HUES6 (cell line): ENCODE data around the gene MRPS6.

Source experiments
- H3K27ac ChIP-seq: 2 replicates; pipeline ENCODE4 v1.7.0; 2013; ENCODE audit warnings: low read depth, mild to moderate bottlenecking, low read length, inconsistent platforms
- H3K27me3 ChIP-seq: 2 replicates; pipeline ENCODE4 v1.6.1; 2013; ENCODE audit warnings: low read length; ENCODE audit not compliant: control insufficient read depth, insufficient read depth
- H3K36me3 ChIP-seq: 2 replicates; pipeline ENCODE4 v1.6.1; 2013; ENCODE audit warnings: low read length; ENCODE audit not compliant: control insufficient read depth, insufficient read depth
- H3K4me1 ChIP-seq: 2 replicates; pipeline ENCODE4 v1.6.1; 2013; ENCODE audit warnings: low read length; ENCODE audit not compliant: control insufficient read depth, insufficient read depth
- H3K4me3 ChIP-seq: 2 replicates; pipeline ENCODE4 v1.5.1; 2013; ENCODE audit warnings: low read depth, low read length
- H3K9ac ChIP-seq: one replicate; pipeline ENCODE4 v1.6.1; 2013; ENCODE audit warnings: mild to moderate bottlenecking, low read length
- H3K9me3 ChIP-seq: 2 replicates; pipeline ENCODE4 v1.6.1; 2013; ENCODE audit warnings: low read depth, low read length; ENCODE audit not compliant: control insufficient read depth, insufficient read depth

Gene MRPS6

DNA sequence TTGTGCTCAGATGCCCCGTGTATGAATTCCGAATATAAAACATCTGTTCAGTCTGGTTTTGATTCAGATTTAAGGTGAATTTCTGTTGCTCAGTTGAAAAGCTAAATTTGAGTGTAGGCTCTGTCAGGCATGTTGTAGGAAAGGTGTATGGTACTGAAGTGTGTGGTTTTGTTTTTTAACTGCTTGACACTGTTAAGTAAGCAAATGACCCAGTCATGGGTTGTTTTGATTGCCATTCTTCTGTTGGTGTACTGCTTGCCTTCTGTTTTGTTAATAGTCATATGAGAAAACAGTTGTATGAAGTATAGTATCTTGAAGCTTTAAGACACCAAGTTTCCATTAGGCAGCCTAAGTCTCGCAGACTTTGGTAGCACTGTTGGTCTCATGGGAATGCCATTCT lies 10.0 kb downstream of the MRPS6 start:
- Histone ChIP-seq H3K9me3 (no peaks in the 10 kb centered on the region), H3K27ac (no peak overlapping the region), H3K36me3 (peaks cover 15% of the 10 kb centered on the region; the same call in 1 of the 2 replicates), H3K4me1 (peaks cover 27% of the 10 kb centered on the region), H3K4me3 (no peak overlapping the region), H3K27me3 (no peaks in the 10 kb centered on the region), H3K9ac (no peak overlapping the region)

DNA sequence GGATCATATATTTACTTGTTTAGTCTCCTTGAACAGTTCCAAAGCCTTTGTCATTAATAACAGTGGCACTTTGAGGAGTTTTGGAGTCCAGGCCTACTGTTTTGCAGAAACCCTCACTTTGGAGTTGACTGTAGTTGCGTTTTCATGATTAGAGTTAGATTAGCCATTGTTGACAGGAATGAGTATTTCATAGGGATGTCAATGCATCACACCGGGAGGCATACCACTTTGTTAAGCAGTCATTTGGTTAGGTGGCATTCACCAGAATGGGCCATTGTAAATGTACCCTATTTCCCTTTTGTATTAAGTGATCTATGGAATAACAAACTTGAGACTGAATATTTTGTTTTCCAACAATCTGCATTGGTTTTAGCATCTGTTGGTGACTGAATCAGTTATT lies 11.8 kb downstream of the MRPS6 start:
- Histone ChIP-seq H3K36me3 (peaks cover 6% of the 10 kb centered on the region; the same call in 1 of the 2 replicates), H3K27ac (no peak overlapping the region), H3K4me3 (no peak overlapping the region), H3K4me1 (peaks cover 27% of the 10 kb centered on the region), H3K27me3 (no peaks in the 10 kb centered on the region), H3K9me3 (no peaks in the 10 kb centered on the region), H3K9ac (no peak overlapping the region)

DNA sequence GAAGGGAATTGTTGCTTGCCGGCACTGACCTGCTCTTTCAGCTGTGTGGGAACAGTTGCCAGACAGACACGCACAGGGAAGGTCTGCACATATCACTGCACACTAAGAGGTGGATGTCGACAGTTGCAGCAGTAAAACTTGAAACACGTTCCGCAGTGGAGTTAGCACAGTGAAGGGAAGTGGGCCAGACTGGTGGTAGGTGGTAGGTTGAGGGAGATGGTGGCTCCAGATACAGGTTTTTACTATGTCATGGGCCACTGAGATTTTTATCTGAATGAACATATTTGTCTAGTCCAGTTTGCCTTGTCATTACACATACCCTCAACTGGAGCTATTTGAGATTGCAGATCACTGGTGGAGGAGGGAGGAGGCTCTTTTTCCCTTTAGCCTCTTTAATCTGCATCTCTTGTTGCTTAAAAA lies 13.5 kb downstream of the MRPS6 start:
- no peak overlapping the region for H3K9ac ChIP-seq
- H3K4me1 ChIP-seq, result peaks cover 24% of the 10 kb centered on the region
- peaks cover 4% of the 10 kb centered on the region; the same call in 1 of the 2 replicates for H3K36me3 ChIP-seq
- H3K27me3 ChIP-seq, result no peaks in the 10 kb centered on the region
- H3K4me3 ChIP-seq, result no peak overlapping the region
- H3K27ac ChIP-seq, result no peak overlapping the region
- no peaks in the 10 kb centered on the region for H3K9me3 ChIP-seq

GRCh38 chr21:34088752-34089151 lies 15.4 kb downstream of the MRPS6 start:
- no peaks in the 10 kb centered on the region; the same call in 1 of the 2 replicates for H3K36me3 ChIP-seq
- H3K4me3 ChIP-seq, result no peak overlapping the region
- no peaks in the 10 kb centered on the region for H3K9me3 ChIP-seq
- H3K4me1 ChIP-seq, result peaks cover 30% of the 10 kb centered on the region
- no peak overlapping the region for H3K9ac ChIP-seq
- no peaks in the 10 kb centered on the region for H3K27me3 ChIP-seq
- H3K27ac ChIP-seq, result no peak overlapping the region

GRCh38 chr21:34091032-34091431 lies 17.7 kb downstream of the MRPS6 start:
- Histone ChIP-seq H3K36me3 (peaks cover 15% of the 10 kb centered on the region), H3K27ac (no peak overlapping the region), H3K9ac (no peak overlapping the region), H3K4me1 (peaks cover 12% of the 10 kb centered on the region), H3K9me3 (no peaks in the 10 kb centered on the region), H3K4me3 (no peak overlapping the region), H3K27me3 (no peaks in the 10 kb centered on the region)

DNA sequence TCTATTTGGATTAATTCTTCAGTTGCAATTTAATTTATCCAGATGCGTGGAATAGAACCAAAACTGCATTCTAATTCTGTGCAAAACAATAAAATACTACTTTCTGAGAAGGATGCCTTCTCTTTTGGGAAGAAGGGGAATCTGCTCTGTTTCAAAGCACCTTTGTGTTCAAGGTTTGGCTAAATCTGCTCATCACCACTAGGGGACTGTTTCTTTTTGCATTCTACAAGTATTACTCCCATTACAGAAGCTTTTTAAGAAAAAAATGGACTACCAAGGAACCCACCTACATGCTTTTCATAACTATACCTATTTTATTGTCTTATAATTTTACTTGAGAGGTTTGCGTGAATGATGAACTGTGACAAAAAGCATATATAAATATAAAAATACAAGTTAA lies 18.2 kb downstream of the MRPS6 start:
- peaks cover 20% of the 10 kb centered on the region for H3K36me3 ChIP-seq
- H3K27ac ChIP-seq, result no peak overlapping the region
- no peaks in the 10 kb centered on the region for H3K27me3 ChIP-seq
- H3K9ac ChIP-seq, result no peak overlapping the region
- no peaks in the 10 kb centered on the region for H3K9me3 ChIP-seq
- peaks cover 10% of the 10 kb centered on the region for H3K4me1 ChIP-seq
- H3K4me3 ChIP-seq, result no peak overlapping the region

DNA sequence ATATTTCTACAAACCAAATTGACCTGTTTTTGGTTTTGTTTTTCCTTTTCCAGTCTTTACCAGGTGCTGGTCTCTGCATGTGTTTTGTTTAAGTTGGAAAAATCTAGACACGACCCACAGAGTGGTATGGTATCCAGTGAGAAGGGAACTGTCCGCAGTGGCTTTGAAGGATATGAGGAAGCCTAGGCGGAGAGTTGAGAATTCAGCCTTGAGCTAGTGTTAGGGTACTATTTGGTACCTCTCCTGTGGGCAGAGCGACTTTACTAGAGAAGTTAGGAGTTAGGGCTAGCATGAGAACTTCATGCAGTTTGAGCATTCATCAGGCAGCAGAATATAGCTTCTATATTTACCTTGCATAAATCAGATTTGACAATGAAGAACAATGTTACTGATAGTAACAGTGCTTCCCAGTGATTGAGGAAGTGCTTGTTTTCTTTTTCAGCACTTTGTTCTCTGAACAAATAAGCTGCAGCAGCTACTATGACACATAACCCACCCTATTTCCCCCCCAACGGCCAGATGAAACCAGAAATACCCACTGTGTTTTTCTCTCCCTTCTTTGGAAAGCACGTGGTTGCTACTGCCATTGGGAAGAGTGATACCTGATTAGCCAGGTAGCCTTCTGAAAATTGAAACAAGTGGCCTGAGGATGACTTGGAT lies 19.0 kb downstream of the MRPS6 start:
- H3K27me3 ChIP-seq, result no peaks in the 10 kb centered on the region
- H3K4me1 ChIP-seq, result peaks cover 7% of the 10 kb centered on the region
- H3K27ac ChIP-seq, result no peak overlapping the region
- no peak overlapping the region for H3K4me3 ChIP-seq
- H3K36me3 ChIP-seq, result peaks cover 28% of the 10 kb centered on the region
- no peak overlapping the region for H3K9ac ChIP-seq
- H3K9me3 ChIP-seq, result no peaks in the 10 kb centered on the region

GRCh38 chr21:34093083-34093482 lies 19.7 kb downstream of the MRPS6 start:
- Histone ChIP-seq H3K9me3 (no peaks in the 10 kb centered on the region), H3K4me1 (peaks cover 7% of the 10 kb centered on the region), H3K27ac (no peak overlapping the region), H3K4me3 (no peak overlapping the region), H3K36me3 (peaks cover 28% of the 10 kb centered on the region), H3K27me3 (no peaks in the 10 kb centered on the region), H3K9ac (no peak overlapping the region)

DNA sequence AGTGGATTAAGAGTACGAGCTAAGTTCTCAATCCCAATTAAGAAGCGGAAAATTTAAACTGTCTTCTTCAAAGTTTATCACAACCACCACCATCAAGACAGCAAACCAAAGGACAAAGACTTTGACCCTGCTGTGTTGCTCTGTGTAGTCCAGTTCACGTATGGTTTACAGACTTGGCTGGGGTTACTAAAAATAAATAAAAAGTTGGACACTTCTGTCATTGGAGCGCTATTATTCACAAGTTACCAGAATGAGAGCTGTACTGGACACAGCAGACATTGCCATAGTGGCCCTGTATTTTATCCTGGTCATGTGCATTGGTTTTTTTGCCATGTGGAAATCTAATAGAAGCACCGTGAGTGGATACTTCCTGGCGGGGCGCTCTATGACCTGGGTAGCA lies 21.6 kb downstream of the MRPS6 start:
- peaks cover 31% of the 10 kb centered on the region for H3K36me3 ChIP-seq
- H3K27ac ChIP-seq, result no peak overlapping the region
- peaks cover 7% of the 10 kb centered on the region for H3K4me1 ChIP-seq

GRCh38 chr21:34097442-34097841 lies 24.1 kb downstream of the MRPS6 start:
- Histone ChIP-seq H3K27ac (no peak overlapping the region), H3K4me3 (no peak overlapping the region), H3K27me3 (no peaks in the 10 kb centered on the region), H3K36me3 (peaks cover 31% of the 10 kb centered on the region), H3K4me1 (peaks cover 13% of the 10 kb centered on the region), H3K9ac (no peak overlapping the region), H3K9me3 (no peaks in the 10 kb centered on the region)

More for the DNA sequence above, 21.6 kb downstream of the MRPS6 start:
- Histone ChIP-seq H3K9ac (no peak overlapping the region), H3K4me3 (no peak overlapping the region), H3K27me3 (no peaks in the 10 kb centered on the region), H3K9me3 (no peaks in the 10 kb centered on the region)

DNA sequence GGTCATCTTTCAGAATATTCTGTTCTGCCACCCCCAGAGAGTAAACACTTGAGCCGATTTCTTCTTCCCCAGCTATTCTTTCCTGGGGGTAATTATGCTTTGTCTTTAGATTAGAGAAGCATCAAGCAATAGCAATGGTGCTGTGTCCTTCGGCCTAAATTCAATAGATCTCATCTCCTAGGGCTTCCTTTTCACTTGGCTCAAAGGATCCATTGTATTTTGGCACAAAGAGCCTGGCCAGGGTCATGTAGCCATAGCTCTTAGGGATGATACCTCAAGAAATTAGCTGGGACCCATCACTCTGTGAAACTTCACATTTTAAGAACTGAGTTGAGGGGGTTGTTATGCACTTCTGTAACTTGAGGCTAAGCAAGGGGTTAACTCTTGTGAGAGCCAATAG lies 27.0 kb downstream of the MRPS6 start:
- Histone ChIP-seq H3K4me3 (no peak overlapping the region), H3K9ac (no peak overlapping the region), H3K36me3 (peaks cover 33% of the 10 kb centered on the region), H3K27me3 (no peaks in the 10 kb centered on the region), H3K27ac (no peak overlapping the region), H3K4me1 (peaks cover 10% of the 10 kb centered on the region), H3K9me3 (no peaks in the 10 kb centered on the region)
